Osteoblast (primary cell): Measurements from ENCODE around the gene SCMH1. TPM values are rescaled to one million over a fixed set of nuclear protein-coding genes. Genes with fewer than 3 reads are reported as not detected.
"Not testable (repeated sequence)": the region's sequence is repeated elsewhere in the genome, so short reads cannot be mapped to it uniquely, and the experiment has no call there.

Experiments used
- DNase-seq: peaks from one replicate; pipeline ENCODE4 v3.0.0; 2011; ENCODE audit warnings: low spot score, mixed read lengths; ENCODE audit not compliant: insufficient read length; ENCODE audit errors: missing footprints
- H2AFZ ChIP-seq: 2 replicates; pipeline ENCODE4 v1.6.0; 2011; ENCODE audit warnings: mild to moderate bottlenecking, low read length
- H3K27ac ChIP-seq: 2 replicates; pipeline ENCODE4 v1.5.1; 2011; ENCODE audit warnings: mild to moderate bottlenecking, low read depth, low read length, moderate library complexity
- H3K27me3 ChIP-seq: 2 replicates; pipeline ENCODE4 v1.6.0; 2012; ENCODE audit warnings: mild to moderate bottlenecking, control low read depth, inconsistent platforms, low read length, moderate library complexity; ENCODE audit not compliant: insufficient read depth
- H3K36me3 ChIP-seq: 2 replicates; pipeline ENCODE4 v1.5.1; 2011; ENCODE audit warnings: mild to moderate bottlenecking, low read length, control low read depth, moderate library complexity; ENCODE audit not compliant: insufficient read depth
- H3K4me1 ChIP-seq: 2 replicates; pipeline ENCODE4 v1.5.1; 2011; ENCODE audit warnings: mild to moderate bottlenecking, low read length, control low read depth, moderate library complexity; ENCODE audit not compliant: insufficient read depth
- H3K4me2 ChIP-seq: 2 replicates; pipeline ENCODE4 v1.6.0; 2011; ENCODE audit warnings: mild to moderate bottlenecking, low read length; ENCODE audit not compliant: insufficient read depth
- H3K4me3 ChIP-seq: fragments of 200-600 bp; sonication (generic); 3 replicates; pipeline ENCODE4 v1.5.1; 2012; ENCODE audit warnings: mild to moderate bottlenecking, low read length, inconsistent platforms; ENCODE audit not compliant: insufficient read depth
- H3K79me2 ChIP-seq: 2 replicates; pipeline ENCODE4 v1.6.0; 2012; ENCODE audit warnings: mild to moderate bottlenecking, low read length, control low read depth, inconsistent platforms; ENCODE audit not compliant: insufficient read depth
- H3K9me3 ChIP-seq: 2 replicates; pipeline ENCODE4 v1.5.1; 2011; ENCODE audit warnings: low read depth, low read length, control low read depth
- H4K20me1 ChIP-seq: 2 replicates; pipeline ENCODE4 v1.6.0; 2012; ENCODE audit warnings: mild to moderate bottlenecking, low read length, control low read depth; ENCODE audit not compliant: insufficient read depth
- CTCF ChIP-seq: IDR thresholded peaks from 2 replicates; pipeline ENCODE4 v1.5.1; 2011; ENCODE audit warnings: mild to moderate bottlenecking, low read depth, low read length, moderate library complexity; ENCODE audit errors: extremely low read depth
- total RNA-seq: library from RNA; depleted of rRNA; stranded (reverse); fragments of >200 nt; gene quantifications from 2 replicates; pipeline ENCODE4 v1.2.3, GENCODE V29; 2012

The SCMH1 gene
- total RNA-seq, 1 donor, result 33.7 TPM

- TF ChIP-seq CTCF, result no peak
- DNase-seq, result no peak
- H3K27me3 ChIP-seq, result no peaks in the 10 kb centered on the region
Observed at GRCh38 chr1:41232305-41232704, 9.8 kb downstream of the SCMH1 start.

GRCh38 chr1:41230656-41231055 is 11.4 kb downstream of the SCMH1 start:
- no peak for TF ChIP-seq CTCF
- peaks cover 79% of the 10 kb centered on the region for H3K79me2 ChIP-seq
- no peak overlapping the region for H3K4me2 ChIP-seq
- no peaks in the 10 kb centered on the region for H3K9me3 ChIP-seq
- no peaks in the 10 kb centered on the region for H3K36me3 ChIP-seq
- H3K4me3 ChIP-seq, result no peak overlapping the region
- H2AFZ ChIP-seq, result no peak overlapping the region
- no peaks in the 10 kb centered on the region for H3K27me3 ChIP-seq
- DNase-seq, result no peak
- H3K4me1 ChIP-seq, result no peaks in the 10 kb centered on the region
- H4K20me1 ChIP-seq, result peaks cover 16% of the 10 kb centered on the region
- H3K27ac ChIP-seq, result no peak overlapping the region

More at GRCh38 chr1:41232305-41232704, 9.8 kb downstream of the SCMH1 start:
- Histone ChIP-seq H3K79me2 (peaks cover 82% of the 10 kb centered on the region), H3K4me1 (no peaks in the 10 kb centered on the region), H3K9me3 (no peaks in the 10 kb centered on the region), H3K27ac (no peak overlapping the region), H3K4me2 (no peak overlapping the region), H2AFZ (no peak overlapping the region), H3K36me3 (no peaks in the 10 kb centered on the region), H4K20me1 (peaks cover 22% of the 10 kb centered on the region), H3K4me3 (no peak overlapping the region)

GRCh38 chr1:41229219-41229618 is 12.9 kb downstream of the SCMH1 start:
- not testable (repeated sequence) for H3K36me3 ChIP-seq, H3K4me1 ChIP-seq, H3K4me3 ChIP-seq, H3K27ac ChIP-seq, H3K9me3 ChIP-seq, H2AFZ ChIP-seq, DNase-seq, H3K27me3 ChIP-seq, H3K4me2 ChIP-seq
- Histone ChIP-seq H3K79me2 (peaks cover 83% of the 10 kb centered on the region), H4K20me1 (peaks cover 21% of the 10 kb centered on the region)

GRCh38 chr1:41226815-41227434 is 15.2 kb downstream of the SCMH1 start:
- no peaks in the 10 kb centered on the region for H3K9me3 ChIP-seq
- no peak overlapping the region for H3K4me3 ChIP-seq
- no peak overlapping the region for H3K27ac ChIP-seq
- H3K79me2 ChIP-seq, result peaks cover 81% of the 10 kb centered on the region
- peak; percentile 46 for DNase-seq
- no peak for TF ChIP-seq CTCF
- H3K27me3 ChIP-seq, result no peaks in the 10 kb centered on the region
- H3K4me1 ChIP-seq, result no peaks in the 10 kb centered on the region
- no peak overlapping the region for H2AFZ ChIP-seq
- H3K4me2 ChIP-seq, result no peak overlapping the region
- H3K36me3 ChIP-seq, result no peaks in the 10 kb centered on the region
- peaks cover 24% of the 10 kb centered on the region for H4K20me1 ChIP-seq
